ENCODE data around the gene METTL9. TPM values are rescaled to one million over a fixed set of nuclear protein-coding genes. Genes with fewer than 3 reads are reported as not detected.
"Not testable (repeated sequence)": the region's sequence is repeated elsewhere in the genome, so short reads cannot be mapped to it uniquely, and the experiment has no call there.

METTL9 gene
- polyA plus RNA-seq, 1 donor from 2014 or later, result 78.5 TPM

DNA sequence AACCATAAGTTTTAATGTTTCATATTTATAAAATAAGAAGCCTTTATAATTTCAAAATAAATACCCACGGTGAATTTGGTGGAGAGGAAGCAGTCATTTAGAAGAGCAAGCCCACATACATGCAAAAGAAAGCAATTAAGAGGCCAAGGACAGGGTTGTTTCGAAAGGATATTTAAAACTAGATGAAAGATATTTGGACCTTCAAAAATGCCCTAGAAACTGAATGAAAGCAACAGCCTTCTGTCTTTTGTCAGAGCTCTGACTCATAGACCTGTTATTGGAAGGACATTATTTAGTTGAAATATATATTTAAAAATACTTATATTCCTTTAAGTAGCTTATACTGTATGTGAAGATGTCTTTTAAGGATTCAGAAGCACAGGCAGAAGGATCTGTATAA is 8.6 kb upstream of the METTL9 start:
- H3K36me3 Mint-ChIP-seq, result no peaks in the 10 kb centered on the region

GRCh38 chr16:21592191-21592590 is 7.2 kb upstream of the METTL9 start:
- H3K27me3 Mint-ChIP-seq, result no peaks in the 10 kb centered on the region
- H3K36me3 Mint-ChIP-seq, result no peaks in the 10 kb centered on the region
- no peaks in the 10 kb centered on the region for H3K9me3 Mint-ChIP-seq
- H3K27ac Mint-ChIP-seq, result no peak overlapping the region
- H3K4me3 Mint-ChIP-seq, result no peak overlapping the region
- H3K4me1 Mint-ChIP-seq, result peaks cover 3 to 8% (median 5%) of the 10 kb centered on the region in 3 donors

More for the DNA sequence above, 8.6 kb upstream of the METTL9 start:
- peaks cover 3 to 8% (median 5%) of the 10 kb centered on the region in 3 donors for H3K4me1 Mint-ChIP-seq
- H3K27me3 Mint-ChIP-seq, result no peaks in the 10 kb centered on the region
- H3K9me3 Mint-ChIP-seq, result no peaks in the 10 kb centered on the region
- H3K27ac Mint-ChIP-seq, result peak overlapping the region in 1 of 3 donors; percentile 39
- no peak overlapping the region for H3K4me3 Mint-ChIP-seq

DNA sequence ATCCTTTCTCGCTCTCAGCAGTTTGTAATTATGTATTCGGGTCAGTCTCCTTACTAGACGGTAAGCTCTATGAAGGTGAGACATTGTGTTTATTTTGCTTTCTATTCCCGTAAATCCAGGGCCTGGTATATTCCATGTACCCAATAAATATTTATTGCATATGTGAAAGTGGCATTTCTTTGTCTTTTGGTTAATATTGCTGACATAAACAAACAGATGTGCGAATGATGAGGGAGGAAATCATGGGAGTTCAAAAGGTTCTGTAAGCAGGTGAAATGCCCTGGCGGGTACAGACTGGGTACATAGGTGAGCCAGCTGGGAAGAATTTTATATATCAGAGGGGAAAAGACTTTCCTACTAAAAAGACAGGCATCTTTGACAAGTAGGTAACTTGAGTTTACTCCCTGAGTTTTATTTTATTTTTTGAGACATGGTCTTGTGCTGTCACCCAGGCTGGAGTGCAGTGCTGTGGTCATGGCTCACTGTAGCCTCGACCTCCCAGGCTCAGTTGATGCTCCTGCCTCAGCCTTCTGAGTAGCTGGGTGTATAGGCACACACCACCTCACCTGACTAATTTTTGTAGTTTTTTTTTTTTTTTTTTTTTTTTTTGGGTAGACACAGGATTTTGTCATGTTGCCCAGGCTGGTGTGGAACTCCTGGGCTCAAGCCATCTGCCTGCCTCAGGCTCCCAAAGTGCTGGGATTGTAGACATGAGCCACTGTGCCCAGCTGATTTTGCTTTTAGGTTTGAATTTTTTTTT is 5.7 kb upstream of the METTL9 start:
- H3K9me3 Mint-ChIP-seq, result no peaks in the 10 kb centered on the region
- H3K4me3 Mint-ChIP-seq, result no peak overlapping the region
- no peaks in the 10 kb centered on the region for H3K27me3 Mint-ChIP-seq
- H3K27ac Mint-ChIP-seq, result peak overlapping the region in 1 of 3 donors; percentile 11
- H3K4me1 Mint-ChIP-seq, result peaks cover 8 to 17% (median 11%) of the 10 kb centered on the region in 3 donors
- H3K36me3 Mint-ChIP-seq, result no peaks in the 10 kb centered on the region

GRCh38 chr16:21597561-21598030 is 1.8 kb upstream of the METTL9 start:
- Mint-ChIP-seq H3K27ac (peak overlapping the region in 2 of 3 donors; percentile 64 to 92), H3K36me3 (no peaks in the 10 kb centered on the region), H3K4me3 (peak overlapping the region in 3 of 4 donors; percentile 56 to 99 (median 56)), H3K4me1 (peaks cover 25 to 37% (median 27%) of the 10 kb centered on the region in 3 donors), H3K9me3 (no peaks in the 10 kb centered on the region), H3K27me3 (no peaks in the 10 kb centered on the region)

DNA sequence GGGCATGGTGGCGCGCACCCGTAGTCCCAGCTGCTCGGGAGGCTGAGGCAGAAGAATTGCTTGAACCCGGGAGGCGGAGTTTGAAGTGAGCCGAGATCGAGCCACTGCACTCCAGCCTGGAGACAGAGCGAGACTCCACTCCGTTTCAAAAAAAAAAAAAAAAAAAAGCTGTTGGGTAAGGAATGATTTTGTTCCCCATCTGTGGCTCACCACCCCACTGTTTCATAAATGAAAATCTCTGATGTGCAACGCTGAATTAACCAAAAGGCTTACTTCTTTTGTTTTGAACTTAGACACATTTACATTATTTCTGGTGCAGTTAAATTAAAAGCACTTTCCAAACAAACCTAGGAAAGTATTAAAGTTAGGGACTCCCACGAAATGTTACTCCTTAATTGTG is 1.2 kb upstream of the METTL9 start:
- peak overlapping the region; percentile 87 to 99 (median 93) for H3K4me3 Mint-ChIP-seq
- no peaks in the 10 kb centered on the region for H3K27me3 Mint-ChIP-seq
- H3K4me1 Mint-ChIP-seq, result peaks cover 25 to 37% (median 27%) of the 10 kb centered on the region in 3 donors
- no peaks in the 10 kb centered on the region for H3K36me3 Mint-ChIP-seq
- peak overlapping the region; percentile 92 to 98 (median 95) for H3K27ac Mint-ChIP-seq
- no peaks in the 10 kb centered on the region for H3K9me3 Mint-ChIP-seq

DNA sequence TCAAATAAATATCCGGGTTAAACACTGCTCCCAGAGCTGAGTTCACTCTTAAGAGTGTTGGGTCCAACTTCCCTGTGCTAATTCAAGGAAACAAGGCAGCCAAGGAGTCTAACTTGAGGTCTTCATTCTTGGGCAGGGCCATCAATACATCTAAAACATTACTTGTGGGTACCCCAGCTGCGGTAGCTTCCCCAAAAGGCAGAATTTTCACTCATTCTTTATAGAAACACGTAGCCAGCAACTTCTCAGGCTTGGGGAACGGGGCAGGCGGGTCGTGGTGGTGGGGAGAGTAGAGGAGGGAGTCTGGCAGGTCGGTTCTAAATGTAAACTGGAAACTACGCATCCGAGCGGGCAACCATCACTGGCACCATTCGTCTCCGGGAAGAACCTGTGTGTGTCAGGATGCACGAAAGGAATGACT is 666 bp upstream of the METTL9 start:
- Mint-ChIP-seq H3K27me3 (no peaks in the 10 kb centered on the region), H3K36me3 (no peaks in the 10 kb centered on the region), H3K4me3 (peak overlapping the region; percentile 87 to 99 (median 93)), H3K9me3 (no peaks in the 10 kb centered on the region), H3K27ac (peak overlapping the region; percentile 93 to 98 (median 95)), H3K4me1 (peaks cover 23 to 41% (median 27%) of the 10 kb centered on the region in 3 donors)

GRCh38 chr16:21600031-21600773 is 825 bp downstream of the METTL9 start:
- no peaks in the 10 kb centered on the region for H3K9me3 Mint-ChIP-seq
- peak overlapping the region; percentile 83 to 99 (median 98) for H3K27ac Mint-ChIP-seq
- no peaks in the 10 kb centered on the region for H3K36me3 Mint-ChIP-seq
- no peaks in the 10 kb centered on the region for H3K27me3 Mint-ChIP-seq
- peak overlapping the region; percentile 86 to 99 (median 96) for H3K4me3 Mint-ChIP-seq
- peaks cover 27 to 51% (median 32%) of the 10 kb centered on the region in 3 donors for H3K4me1 Mint-ChIP-seq

GRCh38 chr16:21602785-21603184 is 3.4 kb downstream of the METTL9 start:
- H3K9me3 Mint-ChIP-seq, result no peaks in the 10 kb centered on the region
- no peak overlapping the region for H3K27ac Mint-ChIP-seq
- peaks cover 30 to 47% (median 31%) of the 10 kb centered on the region in 3 donors for H3K4me1 Mint-ChIP-seq
- H3K36me3 Mint-ChIP-seq, result no peaks in the 10 kb centered on the region
- H3K27me3 Mint-ChIP-seq, result no peaks in the 10 kb centered on the region
- H3K4me3 Mint-ChIP-seq, result peak overlapping the region in 1 of 4 donors; percentile 43

DNA sequence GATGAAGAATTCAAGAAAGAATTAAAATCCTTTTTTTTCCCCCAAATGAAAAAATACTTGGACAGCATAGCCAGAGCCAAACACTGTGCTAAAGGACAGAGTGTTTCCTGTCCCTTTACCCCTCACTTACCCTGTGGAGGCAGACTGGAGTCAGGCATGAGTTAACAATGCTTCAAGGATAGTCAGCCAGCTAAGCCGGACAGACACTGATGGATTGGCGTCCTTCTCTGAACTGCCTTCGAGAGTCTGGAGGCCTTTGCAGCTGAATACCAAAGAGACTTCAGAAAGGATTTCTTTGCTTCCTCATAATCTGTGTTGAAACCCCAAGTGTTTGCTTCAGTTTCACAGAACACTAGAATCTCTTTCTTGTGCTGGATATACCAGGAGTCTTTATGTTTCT is 4.6 kb downstream of the METTL9 start:
- Mint-ChIP-seq H3K27ac (peak overlapping the region in 2 of 3 donors; percentile 16 to 27), H3K4me3 (peak overlapping the region in 1 of 4 donors; percentile 43), H3K9me3 (no peaks in the 10 kb centered on the region), H3K36me3 (no peaks in the 10 kb centered on the region), H3K4me1 (peaks cover 25 to 45% (median 31%) of the 10 kb centered on the region in 3 donors), H3K27me3 (no peaks in the 10 kb centered on the region)

DNA sequence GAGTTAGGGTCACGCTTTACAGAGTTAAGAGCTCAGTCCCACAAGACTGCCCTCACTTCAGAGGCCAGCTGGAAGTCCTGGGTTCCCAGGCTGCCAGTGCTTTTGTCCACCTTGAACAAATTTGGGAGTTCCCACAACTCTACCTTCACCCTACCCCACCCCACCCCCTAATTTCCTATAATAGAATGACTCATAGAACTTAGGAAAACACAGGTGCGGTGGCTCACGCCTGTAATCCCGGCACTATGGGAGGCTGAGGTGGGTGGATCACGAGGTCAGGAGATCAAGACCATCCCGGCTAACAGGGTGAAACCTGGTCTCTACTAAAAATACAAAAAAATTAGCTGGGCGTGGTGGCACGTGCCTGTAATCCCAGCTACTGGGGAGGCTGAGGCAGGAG is 6.5 kb downstream of the METTL9 start:
- H3K4me3 Mint-ChIP-seq, H3K36me3 Mint-ChIP-seq: not testable (repeated sequence)

DNA sequence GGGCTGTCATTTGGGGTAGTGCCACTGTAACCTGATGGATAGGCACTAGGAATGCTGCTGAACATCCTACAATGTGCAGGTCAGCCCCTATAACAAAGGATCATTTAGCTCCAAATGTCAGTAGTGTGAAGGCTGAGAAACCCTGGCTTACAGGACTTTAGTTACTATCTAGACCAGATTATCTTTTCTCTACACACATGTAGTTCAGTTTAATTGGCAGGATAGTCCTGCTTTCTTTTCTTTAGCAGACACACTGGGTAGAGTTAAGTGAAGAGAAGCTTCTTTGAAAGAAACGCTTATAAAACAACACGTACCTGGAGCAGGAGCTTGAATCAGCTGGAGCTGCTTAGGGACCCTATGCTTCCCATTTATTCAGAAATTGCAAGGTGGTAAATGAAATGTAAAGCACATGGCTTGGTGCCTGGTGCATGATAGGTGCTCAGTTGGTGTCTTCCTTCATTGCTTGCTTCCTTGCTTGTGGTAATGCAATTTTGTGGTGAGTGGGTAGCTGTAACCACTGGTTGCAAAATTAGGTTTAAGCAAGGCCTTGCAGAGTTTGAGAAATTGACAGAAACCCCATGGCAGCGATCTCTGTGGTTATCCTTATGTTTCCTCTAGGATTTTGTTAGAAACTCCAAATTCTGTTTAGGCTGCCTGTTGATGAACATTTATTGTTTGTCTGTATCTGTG is 9.4 kb downstream of the METTL9 start:
- peaks cover 7% of the 10 kb centered on the region for H3K36me3 Mint-ChIP-seq

More for the DNA sequence above, 6.5 kb downstream of the METTL9 start:
- H3K27ac Mint-ChIP-seq, H3K27me3 Mint-ChIP-seq, H3K9me3 Mint-ChIP-seq: not testable (repeated sequence)
- H3K4me1 Mint-ChIP-seq, result peaks cover 34 to 51% (median 38%) of the 10 kb centered on the region in 3 donors

DNA sequence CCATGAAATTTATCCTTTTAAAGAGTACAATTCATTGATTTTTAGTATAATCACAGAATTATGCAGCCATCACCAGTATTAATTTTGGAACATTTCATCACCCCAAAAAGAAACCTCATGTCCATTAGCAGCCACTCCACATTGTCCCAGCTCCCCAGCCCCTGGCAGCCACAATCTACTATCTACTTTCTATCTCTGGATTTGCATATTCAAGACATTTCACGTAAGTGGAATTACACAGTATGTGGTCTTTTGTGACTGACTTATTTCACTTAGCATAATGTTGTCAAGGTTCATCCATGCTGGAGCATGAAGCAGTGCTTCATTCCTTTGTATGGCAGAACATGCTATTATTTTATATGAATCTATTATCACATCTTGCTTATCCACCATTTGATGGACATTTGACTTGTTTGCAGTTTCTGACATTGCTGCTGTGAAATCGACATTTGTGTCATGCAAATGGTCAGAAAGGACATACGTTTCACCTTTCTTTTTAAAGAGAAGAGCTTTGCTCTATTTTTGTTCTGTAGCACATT is 10.7 kb downstream of the METTL9 start:
- no peaks in the 10 kb centered on the region for H3K9me3 Mint-ChIP-seq

More for the DNA sequence above, 9.4 kb downstream of the METTL9 start:
- Mint-ChIP-seq H3K27me3 (no peaks in the 10 kb centered on the region), H3K27ac (no peak overlapping the region), H3K4me1 (peaks cover 35 to 47% (median 39%) of the 10 kb centered on the region in 3 donors), H3K9me3 (no peaks in the 10 kb centered on the region), H3K4me3 (no peak overlapping the region)

DNA sequence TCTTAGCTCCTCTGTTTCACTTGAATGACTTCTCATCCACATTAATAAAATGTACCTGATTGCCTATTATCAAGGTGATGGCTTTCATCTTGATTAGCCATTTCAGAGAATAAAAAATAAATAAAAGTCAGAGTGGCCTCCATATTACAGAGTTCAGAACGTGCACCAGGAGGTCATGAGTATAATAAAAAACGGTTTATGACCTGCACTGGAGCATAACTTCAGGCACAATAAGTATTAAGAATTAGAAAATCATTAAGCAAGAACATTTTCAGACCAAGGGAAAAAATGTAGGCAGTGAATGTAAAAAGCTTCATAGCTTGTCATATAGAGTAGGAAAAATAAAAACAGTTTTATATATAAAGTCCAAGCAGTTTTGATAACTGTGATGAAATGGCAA is 11.4 kb downstream of the METTL9 start:
- Mint-ChIP-seq H3K4me1 (peaks cover 39 to 47% (median 40%) of the 10 kb centered on the region in 3 donors), H3K36me3 (peaks cover 7% of the 10 kb centered on the region), H3K27ac (no peak overlapping the region), H3K9me3 (no peaks in the 10 kb centered on the region), H3K27me3 (no peaks in the 10 kb centered on the region), H3K4me3 (no peak overlapping the region)

More for the DNA sequence above, 10.7 kb downstream of the METTL9 start:
- H3K4me3 Mint-ChIP-seq, result no peak overlapping the region
- H3K4me1 Mint-ChIP-seq, result peaks cover 37 to 44% (median 37%) of the 10 kb centered on the region in 3 donors
- peak overlapping the region in 1 of 3 donors; percentile 9 for H3K27ac Mint-ChIP-seq
- no peaks in the 10 kb centered on the region for H3K27me3 Mint-ChIP-seq
- peaks cover 7% of the 10 kb centered on the region for H3K36me3 Mint-ChIP-seq

DNA sequence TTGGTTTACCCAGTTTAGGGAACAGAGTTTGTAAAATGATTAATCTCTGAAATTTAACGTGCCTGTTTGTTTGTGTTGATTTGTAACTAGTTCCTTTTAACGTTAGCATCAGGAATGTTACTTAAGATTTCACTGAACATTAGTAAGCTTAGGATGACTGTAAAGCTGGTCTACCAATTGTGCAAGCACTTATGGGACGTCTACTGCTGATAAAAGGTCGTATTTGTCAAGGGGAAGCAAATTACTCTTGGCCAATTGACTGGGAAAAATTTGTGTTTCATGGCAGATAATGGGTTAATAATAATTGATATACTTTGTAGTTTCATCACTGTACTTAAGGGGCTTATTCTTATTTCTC is 11.8 kb downstream of the METTL9 start:
- H3K4me1 Mint-ChIP-seq, result peaks cover 41 to 51% (median 42%) of the 10 kb centered on the region in 3 donors
- no peaks in the 10 kb centered on the region for H3K9me3 Mint-ChIP-seq
- peaks cover 7% of the 10 kb centered on the region for H3K36me3 Mint-ChIP-seq
- H3K27me3 Mint-ChIP-seq, result no peaks in the 10 kb centered on the region
- no peak overlapping the region for H3K4me3 Mint-ChIP-seq
- H3K27ac Mint-ChIP-seq, result no peak overlapping the region
